WTC11 (cell line): ENCODE results near the gene DNAJB5. TPM values are rescaled to one million over a fixed set of nuclear protein-coding genes. Genes with fewer than 3 reads are reported as not detected.

Source experiments
- ATAC-seq: fragments of 200-7000 bp; cut with Tn5 transposase; 2 replicates; pipeline ENCODE4 v1.10.0; 2021; ENCODE audit warnings: mild to moderate bottlenecking, moderate library complexity
- CTCF ChIA-PET: fragments of 300-600 bp; sonication (Branson Sonifier 250); formaldehyde crosslinking; loops from one replicate; lab custom pipeline; 2021; ENCODE audit warnings: antibody characterized with exemption; lab: Charles Lee
- POLR2A ChIA-PET: fragments of 350-600 bp; sonication (Branson Sonifier 250); formaldehyde crosslinking; loops from one replicate; lab custom pipeline; 2021; ENCODE audit warnings: antibody characterized with exemption; lab: Charles Lee
- DNase-seq: peaks from one replicate; pipeline ENCODE4 v3.0.0; 2021; ENCODE audit warnings: low spot score
- H3K27ac Mint-ChIP-seq: 2 replicates; pipeline ENCODE4 v1.8.0; 2021; ENCODE audit warnings: mixed read lengths
- H3K27me3 Mint-ChIP-seq: 2 replicates; pipeline ENCODE4 v1.8.0; 2021; ENCODE audit warnings: low read depth, mild to moderate bottlenecking, moderate library complexity, mixed read lengths
- H3K36me3 Mint-ChIP-seq: 2 replicates; pipeline ENCODE4 v1.8.0; 2021; ENCODE audit warnings: mixed read lengths
- H3K4me1 Mint-ChIP-seq: 2 replicates; pipeline ENCODE4 v1.8.0; 2022; ENCODE audit warnings: mixed read lengths
- H3K4me3 Mint-ChIP-seq: 2 replicates; pipeline ENCODE4 v1.8.0; 2021; ENCODE audit warnings: mild to moderate bottlenecking, moderate library complexity, mixed read lengths
- H3K9me3 Mint-ChIP-seq: 2 replicates; pipeline ENCODE4 v1.8.0; 2021; ENCODE audit warnings: mixed read lengths
- CBFB ChIP-seq: sonication (generic); formaldehyde crosslinking; IDR thresholded peaks from 2 replicates; pipeline ENCODE4 v1.8.1; 2022; ENCODE audit warnings: mild to moderate bottlenecking, low read depth, missing genetic modification reagents
- CREB1 ChIP-seq: sonication (generic); formaldehyde crosslinking; IDR thresholded peaks from 2 replicates; pipeline ENCODE4 v1.8.0; 2023; ENCODE audit warnings: mild to moderate bottlenecking, missing genetic modification reagents
- EMX1 ChIP-seq: fragments of 250-450 bp; sonication (Bioruptor Pico); IDR thresholded peaks from 2 replicates; pipeline ENCODE4 v1.8.0; 2021; ENCODE audit warnings: mild to moderate bottlenecking
- FOXK1 ChIP-seq: sonication (generic); formaldehyde crosslinking; IDR thresholded peaks from 2 replicates; pipeline ENCODE4 v1.8.0; 2022; ENCODE audit warnings: mild to moderate bottlenecking, moderate library complexity, missing genetic modification reagents
- FOXP4 ChIP-seq: sonication (generic); formaldehyde crosslinking; IDR thresholded peaks from 2 replicates; pipeline ENCODE4 v1.8.0; 2022; ENCODE audit warnings: mild to moderate bottlenecking, missing genetic modification reagents
- GTF2I ChIP-seq: fragments of 250-450 bp; sonication (Bioruptor Pico); conservative IDR thresholded peaks from 2 replicates; pipeline ENCODE4 v1.4.0; 2021; ENCODE audit warnings: mild to moderate bottlenecking
- IRF1 ChIP-seq: sonication (generic); formaldehyde crosslinking; IDR thresholded peaks from 2 replicates; pipeline ENCODE4 v1.8.0; 2023; ENCODE audit warnings: missing genetic modification reagents
- JAZF1 ChIP-seq: fragments of 250-450 bp; sonication (Bioruptor Pico); IDR thresholded peaks from 2 replicates; pipeline ENCODE4 v1.9.0; 2021; ENCODE audit warnings: moderate library complexity, mild to moderate bottlenecking, inconsistent platforms
- MLX ChIP-seq: sonication (generic); formaldehyde crosslinking; IDR thresholded peaks from 2 replicates; pipeline ENCODE4 v1.8.1; 2023; ENCODE audit warnings: mild to moderate bottlenecking, missing genetic modification reagents, moderate library complexity
- MXD4 ChIP-seq: fragments of 250-450 bp; sonication (Bioruptor Pico); IDR thresholded peaks from 2 replicates; pipeline ENCODE4 v1.8.0; 2021; ENCODE audit warnings: mild to moderate bottlenecking, moderate library complexity, borderline replicate concordance
- NR2C2 ChIP-seq: sonication (generic); formaldehyde crosslinking; IDR thresholded peaks from 2 replicates; pipeline ENCODE4 v1.8.0; 2022; ENCODE audit warnings: mild to moderate bottlenecking, missing genetic modification reagents
- ZNF232 ChIP-seq: sonication (generic); formaldehyde crosslinking; IDR thresholded peaks from 2 replicates; pipeline ENCODE4 v1.8.0; 2022; ENCODE audit warnings: mild to moderate bottlenecking, missing genetic modification reagents
- ZNF263 ChIP-seq: sonication (generic); formaldehyde crosslinking; IDR thresholded peaks from 2 replicates; pipeline ENCODE4 v1.8.1; 2022; ENCODE audit warnings: low read depth, mild to moderate bottlenecking, moderate library complexity, missing genetic modification reagents
- ZNF317 ChIP-seq: sonication (generic); formaldehyde crosslinking; IDR thresholded peaks from 2 replicates; pipeline ENCODE4 v1.8.1; 2023; ENCODE audit warnings: low read depth, mild to moderate bottlenecking, moderate library complexity, missing genetic modification reagents, borderline replicate concordance
- ZNF416 ChIP-seq: fragments of 250-450 bp; sonication (Bioruptor Pico); IDR thresholded peaks from 2 replicates; pipeline ENCODE4 v1.9.0; 2021; ENCODE audit warnings: mild to moderate bottlenecking, inconsistent platforms
- ZNF423 ChIP-seq: fragments of 250-450 bp; sonication (Bioruptor Pico); IDR thresholded peaks from 2 replicates; pipeline ENCODE4 v2.1.2; 2022; ENCODE audit warnings: mild to moderate bottlenecking, moderate library complexity
- ZNF425 ChIP-seq: fragments of 250-450 bp; sonication (Bioruptor Pico); conservative IDR thresholded peaks from 2 replicates; pipeline ENCODE4 v1.9.0; 2021; ENCODE audit warnings: mild to moderate bottlenecking
- ZNF671 ChIP-seq: fragments of 250-450 bp; sonication (Bioruptor Pico); IDR thresholded peaks from 2 replicates; pipeline ENCODE4 v1.8.0; 2021; ENCODE audit warnings: mild to moderate bottlenecking
- total RNA-seq: library from RNA; stranded (reverse); gene quantifications from 3 replicates; pipeline ENCODE4 v1.2.3, GENCODE V29; 2021
- TF ChIP-seq, protein P1 (sequence below): fragments of 250-450 bp; sonication (Bioruptor Pico); IDR thresholded peaks from 2 replicates; pipeline ENCODE4 v1.9.0; 2021; ENCODE audit warnings: mild to moderate bottlenecking, borderline replicate concordance
- TF ChIP-seq, protein P2 (sequence below): fragments of 200-600 bp; IDR thresholded peaks from 2 replicates; pipeline ENCODE4 v1.8.0; 2022; ENCODE audit warnings: antibody characterized with exemption

Gene DNAJB5
- total RNA-seq, 1 experiment from 2014 or later, result 30.0 TPM

DNA sequence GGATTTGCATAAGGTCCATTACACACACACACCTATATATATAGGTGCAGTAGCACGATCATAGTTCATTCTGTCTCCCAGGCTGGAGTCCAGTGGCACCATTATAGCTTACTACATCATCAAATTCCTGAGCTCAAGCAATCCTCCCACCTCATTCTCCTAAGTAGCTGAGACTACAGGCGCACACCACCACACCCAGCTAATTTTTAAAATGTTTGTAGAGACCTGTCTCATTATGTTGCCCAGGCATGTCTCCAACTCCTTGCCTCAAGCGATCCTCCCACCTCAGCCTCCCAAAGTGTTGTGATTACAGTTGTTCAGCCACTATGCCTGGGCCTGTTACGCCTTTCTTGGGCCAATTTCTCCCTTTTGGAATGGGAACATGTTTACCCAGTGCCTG lies 39.7 kb downstream of the DNAJB5 start (continued):
- TF ChIP-seq CBFB (CRISPR knock-in tag), result no peak

GRCh38 chr9:35029852-35030251 lies 40.3 kb downstream of the DNAJB5 start:
- ATAC-seq (no peak), DNase-seq (no peak)
- CTCF ChIA-PET, result interaction anchor here (0.7 kb wide), 1 partner anchor 574 kb away, joined by 4 read pairs; no protein-coding TSS in a partner anchor
- Mint-ChIP-seq H3K9me3 (peaks cover 45% of the 10 kb centered on the region), H3K27ac (no peak overlapping the region), H3K4me3 (no peak overlapping the region), H3K36me3 (peaks cover 49% of the 10 kb centered on the region), H3K4me1 (peaks cover 32% of the 10 kb centered on the region), H3K27me3 (peaks cover under 1% of the 10 kb centered on the region; the same call in 1 of the 2 replicates)
- TF ChIP-seq JAZF1 (CRISPR knock-in tag), result no peak
- TF ChIP-seq, protein P1, sequence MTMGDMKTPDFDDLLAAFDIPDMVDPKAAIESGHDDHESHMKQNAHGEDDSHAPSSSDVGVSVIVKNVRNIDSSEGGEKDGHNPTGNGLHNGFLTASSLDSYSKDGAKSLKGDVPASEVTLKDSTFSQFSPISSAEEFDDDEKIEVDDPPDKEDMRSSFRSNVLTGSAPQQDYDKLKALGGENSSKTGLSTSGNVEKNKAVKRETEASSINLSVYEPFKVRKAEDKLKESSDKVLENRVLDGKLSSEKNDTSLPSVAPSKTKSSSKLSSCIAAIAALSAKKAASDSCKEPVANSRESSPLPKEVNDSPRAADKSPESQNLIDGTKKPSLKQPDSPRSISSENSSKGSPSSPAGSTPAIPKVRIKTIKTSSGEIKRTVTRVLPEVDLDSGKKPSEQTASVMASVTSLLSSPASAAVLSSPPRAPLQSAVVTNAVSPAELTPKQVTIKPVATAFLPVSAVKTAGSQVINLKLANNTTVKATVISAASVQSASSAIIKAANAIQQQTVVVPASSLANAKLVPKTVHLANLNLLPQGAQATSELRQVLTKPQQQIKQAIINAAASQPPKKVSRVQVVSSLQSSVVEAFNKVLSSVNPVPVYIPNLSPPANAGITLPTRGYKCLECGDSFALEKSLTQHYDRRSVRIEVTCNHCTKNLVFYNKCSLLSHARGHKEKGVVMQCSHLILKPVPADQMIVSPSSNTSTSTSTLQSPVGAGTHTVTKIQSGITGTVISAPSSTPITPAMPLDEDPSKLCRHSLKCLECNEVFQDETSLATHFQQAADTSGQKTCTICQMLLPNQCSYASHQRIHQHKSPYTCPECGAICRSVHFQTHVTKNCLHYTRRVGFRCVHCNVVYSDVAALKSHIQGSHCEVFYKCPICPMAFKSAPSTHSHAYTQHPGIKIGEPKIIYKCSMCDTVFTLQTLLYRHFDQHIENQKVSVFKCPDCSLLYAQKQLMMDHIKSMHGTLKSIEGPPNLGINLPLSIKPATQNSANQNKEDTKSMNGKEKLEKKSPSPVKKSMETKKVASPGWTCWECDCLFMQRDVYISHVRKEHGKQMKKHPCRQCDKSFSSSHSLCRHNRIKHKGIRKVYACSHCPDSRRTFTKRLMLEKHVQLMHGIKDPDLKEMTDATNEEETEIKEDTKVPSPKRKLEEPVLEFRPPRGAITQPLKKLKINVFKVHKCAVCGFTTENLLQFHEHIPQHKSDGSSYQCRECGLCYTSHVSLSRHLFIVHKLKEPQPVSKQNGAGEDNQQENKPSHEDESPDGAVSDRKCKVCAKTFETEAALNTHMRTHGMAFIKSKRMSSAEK (CRISPR knock-in tag), result no peak
- TF ChIP-seq ZNF416 (CRISPR knock-in tag), result no peak
- TF ChIP-seq MXD4, result no peak
- TF ChIP-seq ZNF425 (CRISPR knock-in tag), result no peak
- TF ChIP-seq GTF2I (CRISPR knock-in tag), result no peak
- TF ChIP-seq FOXK1, result no peak
- TF ChIP-seq IRF1 (CRISPR knock-in tag), result no peak
- no peak for TF ChIP-seq ZNF263
- TF ChIP-seq MLX (CRISPR knock-in tag), result no peak
- no peak for TF ChIP-seq FOXP4 (CRISPR knock-in tag)
- no peak for TF ChIP-seq ZNF317 (CRISPR knock-in tag)
- TF ChIP-seq NR2C2 (CRISPR knock-in tag), result no peak
- TF ChIP-seq CREB1 (CRISPR knock-in tag), result no peak
- TF ChIP-seq ZNF232 (CRISPR knock-in tag), result no peak
- TF ChIP-seq, protein P2, sequence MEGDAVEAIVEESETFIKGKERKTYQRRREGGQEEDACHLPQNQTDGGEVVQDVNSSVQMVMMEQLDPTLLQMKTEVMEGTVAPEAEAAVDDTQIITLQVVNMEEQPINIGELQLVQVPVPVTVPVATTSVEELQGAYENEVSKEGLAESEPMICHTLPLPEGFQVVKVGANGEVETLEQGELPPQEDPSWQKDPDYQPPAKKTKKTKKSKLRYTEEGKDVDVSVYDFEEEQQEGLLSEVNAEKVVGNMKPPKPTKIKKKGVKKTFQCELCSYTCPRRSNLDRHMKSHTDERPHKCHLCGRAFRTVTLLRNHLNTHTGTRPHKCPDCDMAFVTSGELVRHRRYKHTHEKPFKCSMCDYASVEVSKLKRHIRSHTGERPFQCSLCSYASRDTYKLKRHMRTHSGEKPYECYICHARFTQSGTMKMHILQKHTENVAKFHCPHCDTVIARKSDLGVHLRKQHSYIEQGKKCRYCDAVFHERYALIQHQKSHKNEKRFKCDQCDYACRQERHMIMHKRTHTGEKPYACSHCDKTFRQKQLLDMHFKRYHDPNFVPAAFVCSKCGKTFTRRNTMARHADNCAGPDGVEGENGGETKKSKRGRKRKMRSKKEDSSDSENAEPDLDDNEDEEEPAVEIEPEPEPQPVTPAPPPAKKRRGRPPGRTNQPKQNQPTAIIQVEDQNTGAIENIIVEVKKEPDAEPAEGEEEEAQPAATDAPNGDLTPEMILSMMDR, result no peak
- no peak for TF ChIP-seq ZNF671 (CRISPR knock-in tag)
- TF ChIP-seq EMX1 (CRISPR knock-in tag), result no peak
- no peak for TF ChIP-seq ZNF423 (CRISPR knock-in tag)
- POLR2A ChIA-PET, result no interaction called here
